Mesenchymal stem cell (in vitro differentiated cells and primary cell): ENCODE measurements around the gene ZGPAT.
A peak's percentile ranks its signal among the peaks of the same experiment; 100 is the strongest.

ENCODE experiments used
- DNase-seq: peaks from one replicate; pipeline ENCODE4 v3.0.0-alpha.2; 2013
- H2AFZ ChIP-seq: one replicate; pipeline ENCODE4 v1.6.1; 2013; ENCODE audit warnings: low read depth, mild to moderate bottlenecking, control low read depth, inconsistent platforms, low read length, moderate library complexity
- H2AK5ac ChIP-seq: 2 replicates; pipeline ENCODE4 v1.6.1; 2013; ENCODE audit warnings: low read length, moderate library complexity, mild to moderate bottlenecking, inconsistent platforms; ENCODE audit not compliant: severe bottlenecking
- H2BK120ac ChIP-seq: one replicate; pipeline ENCODE4 v1.6.1; 2013; ENCODE audit warnings: low read depth, mild to moderate bottlenecking, inconsistent platforms, low read length, moderate library complexity
- H2BK12ac ChIP-seq, 2 experiments: one replicate each; pipeline ENCODE4 v1.6.1; 2013; ENCODE audit warnings: inconsistent platforms in 2 of 2, low read length in 2 of 2, mild to moderate bottlenecking in 2 of 2, moderate library complexity in 2 of 2, control low read depth in 1 of 2
- H2BK15ac ChIP-seq: one replicate; pipeline ENCODE4 v1.6.1; 2013; ENCODE audit warnings: mild to moderate bottlenecking, low read depth, inconsistent platforms; ENCODE audit not compliant: poor library complexity, severe bottlenecking
- H2BK5ac ChIP-seq: 2 replicates; pipeline ENCODE4 v1.6.1; 2013; ENCODE audit warnings: low read depth, mild to moderate bottlenecking, low read length, control low read depth, inconsistent platforms; ENCODE audit not compliant: poor library complexity, severe bottlenecking
- H3K14ac ChIP-seq, 2 experiments: one replicate each; pipeline ENCODE4 v1.6.1; 2013; ENCODE audit warnings: inconsistent platforms in 2 of 2, low read length in 2 of 2, control low read depth in 1 of 2, mild to moderate bottlenecking in 1 of 2, moderate library complexity in 1 of 2
- H3K18ac ChIP-seq, 2 experiments: one replicate each; pipeline ENCODE4 v1.6.1; 2013; ENCODE audit warnings: inconsistent platforms in 2 of 2, low read length in 2 of 2, control low read depth in 1 of 2, low read depth in 1 of 2, mild to moderate bottlenecking in 1 of 2
- H3K23ac ChIP-seq, 2 experiments: one replicate each; pipeline ENCODE4 v1.6.1; 2013; ENCODE audit warnings: inconsistent platforms in 2 of 2, low read length in 2 of 2, mild to moderate bottlenecking in 2 of 2, moderate library complexity in 2 of 2, control low read depth in 1 of 2
- H3K27ac ChIP-seq: 2 replicates; pipeline ENCODE4 v1.5.1; 2013; ENCODE audit warnings: mild to moderate bottlenecking, moderate library complexity, low read length, control low read depth, inconsistent platforms; ENCODE audit not compliant: poor library complexity, severe bottlenecking
- H3K27me3 ChIP-seq, 2 experiments: 2 replicates each; pipeline versions ENCODE4 v1.6.1 to v1.7.0; 2013; ENCODE audit warnings: low read length in 2 of 2, mild to moderate bottlenecking in 2 of 2, moderate library complexity in 2 of 2, control low read depth in 1 of 2, inconsistent platforms in 1 of 2; ENCODE audit not compliant: control insufficient read depth in 1 of 2, insufficient read depth in 1 of 2
- H3K36me3 ChIP-seq, 2 experiments: 2 replicates each; pipeline versions ENCODE4 v1.6.1 to v1.7.0; 2013; ENCODE audit warnings: low read length in 2 of 2, control low read depth in 1 of 2, inconsistent platforms in 1 of 2, low read depth in 1 of 2, mild to moderate bottlenecking in 1 of 2; ENCODE audit not compliant: insufficient read depth in 2 of 2, control insufficient read depth in 1 of 2
- H3K4ac ChIP-seq, 2 experiments: one replicate each; pipeline ENCODE4 v1.6.1; 2013; ENCODE audit warnings: inconsistent platforms in 2 of 2, low read length in 2 of 2, mild to moderate bottlenecking in 2 of 2, moderate library complexity in 2 of 2, control low read depth in 1 of 2, low read depth in 1 of 2
- H3K4me1 ChIP-seq: 2 replicates; pipeline ENCODE4 v1.6.1; 2013; ENCODE audit warnings: low read depth, low read length, control low read depth; ENCODE audit not compliant: control insufficient read depth, insufficient read depth
- H3K4me2 ChIP-seq: 2 replicates; pipeline ENCODE4 v1.6.1; 2013; ENCODE audit warnings: low read length, mild to moderate bottlenecking, inconsistent platforms; ENCODE audit not compliant: poor library complexity, severe bottlenecking
- H3K4me3 ChIP-seq, 2 experiments: 2 replicates each; pipeline versions ENCODE4 v1.5.1 to v1.7.0; 2013; ENCODE audit warnings: low read length in 2 of 2, mild to moderate bottlenecking in 2 of 2, control low read depth in 1 of 2, low read depth in 1 of 2; ENCODE audit not compliant: insufficient read depth in 1 of 2
- H3K79me1 ChIP-seq: replicated peaks from 2 replicates; pipeline ENCODE4 v1.6.1; 2013; ENCODE audit warnings: mild to moderate bottlenecking, control low read depth, low read length, inconsistent platforms; ENCODE audit not compliant: poor library complexity, severe bottlenecking
- H3K9ac ChIP-seq: 2 replicates; pipeline ENCODE4 v1.7.0; 2013; ENCODE audit warnings: mild to moderate bottlenecking, low read length, moderate library complexity
- H3K9me3 ChIP-seq: 2 replicates; pipeline ENCODE4 v1.7.0; 2013; ENCODE audit warnings: mild to moderate bottlenecking, low read length; ENCODE audit not compliant: control insufficient read depth
- H4K8ac ChIP-seq: one replicate; pipeline ENCODE4 v1.6.1; 2013; ENCODE audit warnings: inconsistent platforms, mild to moderate bottlenecking, low read length, moderate library complexity
- H4K91ac ChIP-seq: one replicate; pipeline ENCODE4 v1.6.1; 2013; ENCODE audit warnings: mild to moderate bottlenecking, low read length, inconsistent platforms
- WGBS: methylation state at CpG from one replicate; pipeline ENCODE4 v1.1.7; 2013; ENCODE audit warnings: mixed read lengths; 5-methylcytosine and 5-hydroxymethylcytosine counted together

The ZGPAT gene

DNA sequence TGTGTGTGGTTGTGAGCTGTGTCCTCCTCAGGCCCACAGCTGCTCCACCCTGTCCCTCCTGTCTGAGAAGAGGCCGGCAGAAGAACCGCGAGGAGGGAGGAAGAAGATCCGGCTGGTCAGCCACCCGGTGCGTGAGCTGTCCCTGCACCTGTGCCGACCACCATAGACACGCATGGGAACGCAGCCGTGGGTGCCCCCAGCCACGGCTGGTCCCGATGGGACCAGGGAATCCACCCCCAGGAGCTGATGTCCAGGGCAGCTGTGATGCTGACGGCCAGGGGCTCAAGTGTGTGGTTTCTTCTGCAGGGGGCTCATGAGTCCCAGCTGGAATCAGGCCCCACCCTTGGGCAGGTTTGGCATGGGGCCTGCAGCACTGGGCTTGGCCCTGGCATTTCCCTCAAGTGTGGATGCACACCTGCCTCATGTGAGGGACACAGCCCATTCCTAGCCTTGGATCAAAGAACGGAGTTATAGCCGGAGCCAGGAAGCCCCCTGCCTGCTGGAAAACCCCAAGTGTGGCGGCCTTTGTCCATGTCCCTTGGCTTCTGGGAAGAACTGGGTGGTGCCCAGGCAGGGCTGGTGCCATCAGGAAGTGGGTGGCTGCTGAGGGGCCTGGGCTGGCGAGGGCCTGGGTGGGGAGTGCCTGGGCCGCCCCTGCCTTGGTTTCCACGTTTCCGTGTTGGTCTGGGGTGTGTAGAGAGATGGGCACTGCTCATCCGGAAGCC, 16.0 kb upstream of the ZGPAT start:
- no peak overlapping the region for H2BK5ac ChIP-seq
- peak overlapping the region; percentile 16 for H4K91ac ChIP-seq
- H3K9ac ChIP-seq: no peak overlapping the region
- no peak overlapping the region for H3K4ac ChIP-seq
- no peak overlapping the region for H3K23ac ChIP-seq
- H3K9me3 ChIP-seq: no peaks in the 10 kb centered on the region
- no peak overlapping the region for H2BK120ac ChIP-seq
- H3K4me3 ChIP-seq: no peak overlapping the region
- peaks cover 8% of the 10 kb centered on the region for H3K79me1 ChIP-seq
- no peak overlapping the region for H2AFZ ChIP-seq
- no peak overlapping the region for H2BK12ac ChIP-seq
- H3K36me3 ChIP-seq: peaks cover 4 to 63% of the 10 kb centered on the region in 2 experiments
- no peak overlapping the region for H2BK15ac ChIP-seq
- peaks cover 42% of the 10 kb centered on the region for H3K4me1 ChIP-seq
- H3K27me3 ChIP-seq: no peaks in the 10 kb centered on the region
- no peak for DNase-seq
- no peak overlapping the region for H2AK5ac ChIP-seq
- no peak overlapping the region for H3K14ac ChIP-seq
- WGBS: 95% methylated on average over 17 of the region's 21 CpGs
- H4K8ac ChIP-seq: no peak overlapping the region
- H3K27ac ChIP-seq: no peak overlapping the region
- H3K4me2 ChIP-seq: no peak overlapping the region
- no peak overlapping the region for H3K18ac ChIP-seq

DNA sequence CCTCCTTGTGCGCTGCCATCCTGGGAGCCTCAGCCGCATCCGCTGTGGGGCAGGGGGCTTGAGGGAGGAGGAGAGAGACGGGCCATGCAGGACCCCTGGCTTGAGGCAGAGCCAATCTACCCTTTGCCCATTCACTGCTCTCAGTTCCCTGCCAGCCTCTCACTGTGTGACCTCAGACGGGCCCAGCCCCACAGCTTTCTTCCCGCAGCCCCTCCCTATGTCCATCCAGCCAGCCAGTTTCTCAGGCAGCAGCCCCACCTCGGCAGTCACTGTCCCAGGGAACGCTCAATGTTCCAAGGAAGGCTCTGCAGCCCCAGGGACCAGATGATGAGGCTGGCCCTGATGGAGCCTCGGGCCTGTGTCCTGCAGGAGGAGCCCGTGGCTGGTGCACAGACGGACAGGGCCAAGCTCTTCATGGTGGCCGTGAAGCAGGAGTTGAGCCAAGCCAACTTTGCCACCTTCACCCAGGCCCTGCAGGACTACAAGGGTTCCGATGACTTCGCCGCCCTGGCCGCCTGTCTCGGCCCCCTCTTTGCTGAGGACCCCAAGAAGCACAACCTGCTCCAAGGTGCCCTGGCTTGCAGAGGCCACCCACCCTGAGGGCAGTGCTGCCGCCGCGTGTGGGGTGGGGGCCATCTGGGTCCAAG, 15.3 kb upstream of the ZGPAT start:
- Histone ChIP-seq H2BK15ac (peak overlapping the region; percentile 45), H3K79me1 (peaks cover 12% of the 10 kb centered on the region), H3K23ac (no peak overlapping the region), H2BK120ac (no peak overlapping the region), H2AK5ac (no peak overlapping the region), H2BK5ac (no peak overlapping the region), H3K4me1 (peaks cover 42% of the 10 kb centered on the region), H3K14ac (no peak overlapping the region), H3K4me2 (no peak overlapping the region), H3K9me3 (no peaks in the 10 kb centered on the region), H3K27ac (no peak overlapping the region), H2AFZ (no peak overlapping the region), H3K9ac (no peak overlapping the region), H3K4me3 (no peak overlapping the region), H3K4ac (no peak overlapping the region), H3K36me3 (peaks cover 4 to 69% of the 10 kb centered on the region in 2 experiments), H3K27me3 (no peaks in the 10 kb centered on the region), H3K18ac (no peak overlapping the region), H4K91ac (peak overlapping the region; percentile 22), H4K8ac (no peak overlapping the region), H2BK12ac (peak overlapping the region in 1 of 2 experiments; percentile 3)
- 89% methylated on average over 19 of the region's 20 CpGs for WGBS
- no peak for DNase-seq

DNA sequence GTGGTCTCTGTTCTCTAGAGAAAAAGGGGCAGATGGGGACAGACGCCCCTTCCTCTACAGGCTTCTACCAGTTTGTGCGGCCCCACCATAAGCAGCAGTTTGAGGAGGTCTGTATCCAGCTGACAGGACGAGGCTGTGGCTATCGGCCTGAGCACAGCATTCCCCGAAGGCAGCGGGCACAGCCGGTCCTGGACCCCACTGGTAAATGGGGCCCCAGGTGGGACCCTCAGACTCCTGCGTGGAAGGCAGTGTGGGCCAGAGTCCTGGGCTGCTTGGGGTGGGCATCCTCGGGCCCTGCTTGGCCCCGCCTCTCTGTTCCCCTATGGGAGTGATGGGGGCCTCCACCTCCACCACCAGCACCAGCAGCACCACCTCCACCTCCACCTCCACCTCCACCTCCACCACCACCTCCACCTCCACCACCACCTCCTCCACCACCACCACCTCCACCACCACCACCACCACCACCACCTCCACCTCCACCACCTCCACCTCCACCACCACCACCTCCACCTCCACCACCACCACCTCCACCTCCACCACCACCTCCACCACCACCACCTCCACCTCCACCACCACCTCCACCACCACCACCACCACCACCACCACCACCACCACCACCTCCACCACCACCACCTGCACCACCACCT, 14.6 kb upstream of the ZGPAT start:
- Histone ChIP-seq H3K9ac (no peak overlapping the region), H3K9me3 (no peaks in the 10 kb centered on the region), H2AFZ (no peak overlapping the region), H3K14ac (no peak overlapping the region), H4K8ac (no peak overlapping the region), H2BK120ac (no peak overlapping the region), H3K4ac (no peak overlapping the region), H3K18ac (no peak overlapping the region), H2AK5ac (no peak overlapping the region), H3K4me1 (peaks cover 44% of the 10 kb centered on the region), H2BK5ac (no peak overlapping the region), H4K91ac (no peak overlapping the region), H3K4me2 (no peak overlapping the region), H3K27ac (no peak overlapping the region), H3K79me1 (peaks cover 12% of the 10 kb centered on the region), H2BK12ac (no peak overlapping the region), H3K4me3 (no peak overlapping the region), H2BK15ac (peak overlapping the region; percentile 8), H3K23ac (no peak overlapping the region), H3K27me3 (no peaks in the 10 kb centered on the region), H3K36me3 (peaks cover 4 to 67% of the 10 kb centered on the region in 2 experiments)
- no peak for DNase-seq
- 91% methylated on average over 7 of the region's 10 CpGs for WGBS
